ENCODE measurements around the gene ACBD4.

DNA sequence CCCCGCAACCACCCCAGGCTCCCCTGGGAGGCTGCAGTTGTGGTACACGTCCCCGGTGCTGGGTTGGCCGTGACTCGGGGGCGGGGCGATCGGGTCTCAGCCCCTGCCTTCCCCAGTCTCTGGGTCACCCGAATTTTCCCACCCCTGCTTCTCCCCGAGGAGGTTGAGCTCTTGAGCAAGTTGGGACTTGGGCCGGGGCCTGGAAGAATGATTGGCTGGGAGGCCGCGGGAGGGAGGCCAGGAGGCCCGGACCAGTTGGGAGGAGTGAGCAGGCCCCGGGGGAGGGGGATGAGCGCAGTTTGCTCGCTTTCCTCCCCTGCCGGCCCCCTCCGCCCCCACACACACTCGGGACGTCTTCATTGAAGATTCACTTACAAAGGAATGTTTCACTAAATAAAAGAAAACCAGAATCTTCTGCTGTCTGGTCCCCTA lies 8.3 kb downstream of the ACBD4 start:
- TF ChIP-seq, protein P1, sequence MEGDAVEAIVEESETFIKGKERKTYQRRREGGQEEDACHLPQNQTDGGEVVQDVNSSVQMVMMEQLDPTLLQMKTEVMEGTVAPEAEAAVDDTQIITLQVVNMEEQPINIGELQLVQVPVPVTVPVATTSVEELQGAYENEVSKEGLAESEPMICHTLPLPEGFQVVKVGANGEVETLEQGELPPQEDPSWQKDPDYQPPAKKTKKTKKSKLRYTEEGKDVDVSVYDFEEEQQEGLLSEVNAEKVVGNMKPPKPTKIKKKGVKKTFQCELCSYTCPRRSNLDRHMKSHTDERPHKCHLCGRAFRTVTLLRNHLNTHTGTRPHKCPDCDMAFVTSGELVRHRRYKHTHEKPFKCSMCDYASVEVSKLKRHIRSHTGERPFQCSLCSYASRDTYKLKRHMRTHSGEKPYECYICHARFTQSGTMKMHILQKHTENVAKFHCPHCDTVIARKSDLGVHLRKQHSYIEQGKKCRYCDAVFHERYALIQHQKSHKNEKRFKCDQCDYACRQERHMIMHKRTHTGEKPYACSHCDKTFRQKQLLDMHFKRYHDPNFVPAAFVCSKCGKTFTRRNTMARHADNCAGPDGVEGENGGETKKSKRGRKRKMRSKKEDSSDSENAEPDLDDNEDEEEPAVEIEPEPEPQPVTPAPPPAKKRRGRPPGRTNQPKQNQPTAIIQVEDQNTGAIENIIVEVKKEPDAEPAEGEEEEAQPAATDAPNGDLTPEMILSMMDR (IDR thresholded peaks at IDR 0.05): no peak
- peak in 1 of 2 donors; percentile 49 for TF ChIP-seq POLR2A (IDR thresholded peaks at IDR 0.05)
